Measurements from ENCODE around the gene VAV2.

Gene VAV2

GRCh38 chr9:133803028-133803585 is 189.0 kb downstream of the VAV2 start:
- no peak overlapping the region for H3K27ac ChIP-seq
- no peak for TF ChIP-seq CTCF (conservative IDR thresholded peaks at IDR 0.05)

GRCh38 chr9:133801739-133802138 is 190.4 kb downstream of the VAV2 start:
- no peak for TF ChIP-seq CTCF (conservative IDR thresholded peaks at IDR 0.05)
- no peak overlapping the region for H3K27ac ChIP-seq

GRCh38 chr9:133800266-133800665 is 191.9 kb downstream of the VAV2 start:
- H3K27ac ChIP-seq, result no peak overlapping the region; the same call in 1 of the 2 replicates
- no peak for TF ChIP-seq CTCF (conservative IDR thresholded peaks at IDR 0.05)

GRCh38 chr9:133799716-133800115 is 192.4 kb downstream of the VAV2 start:
- no peak overlapping the region for H3K27ac ChIP-seq
- no peak for TF ChIP-seq CTCF (conservative IDR thresholded peaks at IDR 0.05)

GRCh38 chr9:133799106-133799505 is 193.0 kb downstream of the VAV2 start:
- no peak overlapping the region for H3K27ac ChIP-seq
- TF ChIP-seq CTCF (conservative IDR thresholded peaks at IDR 0.05), result no peak

- H3K27ac ChIP-seq, result no peak overlapping the region
- TF ChIP-seq CTCF (conservative IDR thresholded peaks at IDR 0.05), result no peak
These were observed 194.0 kb downstream of the VAV2 start for GRCh38 chr9:133798160-133798559.

GRCh38 chr9:133797406-133798105 is 194.6 kb downstream of the VAV2 start:
- no peak for TF ChIP-seq CTCF (conservative IDR thresholded peaks at IDR 0.05)
- H3K27ac ChIP-seq, result no peak overlapping the region

Measured in VCaP (cell line).